ENCODE results near the gene TIE1.

TIE1 gene

GRCh38 chr1:43363283-43363934, 62.6 kb downstream of the TIE1 start:
- DNase-seq (ENCODE audit: low read depth): no peak
- no peak for TF ChIP-seq CTCF (IDR thresholded peaks at IDR 0.05; ENCODE audit: control insufficient read depth, insufficient read depth, low read depth, low read length, missing control alignments)

GRCh38 chr1:43363935-43364525, 63.2 kb downstream of the TIE1 start:
- TF ChIP-seq CTCF (IDR thresholded peaks at IDR 0.05; ENCODE audit: control insufficient read depth, insufficient read depth, low read depth, low read length, missing control alignments): no peak
- H3K4me3 ChIP-seq (ENCODE audit: control insufficient read depth, low read depth, low read length): no peak overlapping the region
- DNase-seq (ENCODE audit: low read depth): no peak

More at GRCh38 chr1:43363283-43363934, 62.6 kb downstream of the TIE1 start:
- H3K4me3 ChIP-seq (ENCODE audit: control insufficient read depth, low read depth, low read length): no peak overlapping the region

GRCh38 chr1:43365678-43366077, 64.9 kb downstream of the TIE1 start:
- DNase-seq (ENCODE audit: low read depth): no peak
- no peak for TF ChIP-seq CTCF (IDR thresholded peaks at IDR 0.05; ENCODE audit: control insufficient read depth, insufficient read depth, low read depth, low read length, missing control alignments)
- no peak overlapping the region for H3K4me3 ChIP-seq (ENCODE audit: control insufficient read depth, low read depth, low read length)

- DNase-seq (ENCODE audit: low read depth): no peak
- no peak for TF ChIP-seq CTCF (IDR thresholded peaks at IDR 0.05; ENCODE audit: control insufficient read depth, insufficient read depth, low read depth, low read length, missing control alignments)
- peak overlapping the region; percentile 97 for H3K4me3 ChIP-seq (ENCODE audit: control insufficient read depth, low read depth, low read length)
Measured at GRCh38 chr1:43366179-43366578, 65.4 kb downstream of the TIE1 start.

GRCh38 chr1:43366601-43367025, 65.8 kb downstream of the TIE1 start:
- peak overlapping the region; percentile 97 for H3K4me3 ChIP-seq (ENCODE audit: control insufficient read depth, low read depth, low read length)
- DNase-seq (ENCODE audit: low read depth): no peak
- TF ChIP-seq CTCF (IDR thresholded peaks at IDR 0.05; ENCODE audit: control insufficient read depth, insufficient read depth, low read depth, low read length, missing control alignments): no peak

GRCh38 chr1:43367026-43367903, 66.5 kb downstream of the TIE1 start:
- no peak for DNase-seq (ENCODE audit: low read depth)
- TF ChIP-seq CTCF (IDR thresholded peaks at IDR 0.05; ENCODE audit: control insufficient read depth, insufficient read depth, low read depth, low read length, missing control alignments): peak; percentile 9
- peak overlapping the region; percentile 97 for H3K4me3 ChIP-seq (ENCODE audit: control insufficient read depth, low read depth, low read length)
